Measurements from ENCODE around the gene ARHGAP12.
A peak's percentile ranks its signal among the peaks of the same experiment; 100 is the strongest.

Gene ARHGAP12

GRCh38 chr10:31808258-31809218 lies 120.1 kb downstream of the ARHGAP12 start:
- H3K27me3 ChIP-seq (ENCODE audit: insufficient read depth, low read length): no peaks in the 10 kb centered on the region
- no peaks in the 10 kb centered on the region for H3F3A ChIP-seq (ENCODE audit: insufficient read depth, low read length)
- H3K79me2 ChIP-seq (ENCODE audit: insufficient read depth, low read length): no peaks in the 10 kb centered on the region
- H3K9me2 ChIP-seq (ENCODE audit: low read depth, low read length): no peaks in the 10 kb centered on the region
- H2AFZ ChIP-seq (ENCODE audit: low read length): no peak overlapping the region
- TF ChIP-seq EZH2 (IDR thresholded peaks at IDR 0.05; ENCODE audit: borderline replicate concordance, low read length): no peak
- peak; percentile 71 for TF ChIP-seq CTCF (IDR thresholded peaks at IDR 0.05; ENCODE audit: low read length)
- no peaks in the 10 kb centered on the region for H3K4me1 ChIP-seq (ENCODE audit: insufficient read depth, low read length, severe bottlenecking)
- no peaks in the 10 kb centered on the region; the same call in 1 of the 2 replicates for H3K36me3 ChIP-seq (ENCODE audit: insufficient read depth, low read length)
- H3K27ac ChIP-seq (ENCODE audit: low read depth, low read length, poor library complexity, severe bottlenecking): no peak overlapping the region
- H3K9ac ChIP-seq (ENCODE audit: low read length): no peak overlapping the region
- no peaks in the 10 kb centered on the region for H4K20me1 ChIP-seq (ENCODE audit: insufficient read depth, low read length)
- H3K4me2 ChIP-seq (ENCODE audit: low read length): no peak overlapping the region
- no peaks in the 10 kb centered on the region for H3K9me3 ChIP-seq (ENCODE audit: low read length)
- H3K4me3 ChIP-seq (ENCODE audit: low read depth, low read length, poor library complexity, severe bottlenecking): no peak overlapping the region

- Histone ChIP-seq H3K27me3 (ENCODE audit: insufficient read depth, low read length) (no peaks in the 10 kb centered on the region), H3K27ac (ENCODE audit: low read depth, low read length, poor library complexity, severe bottlenecking) (no peak overlapping the region), H4K20me1 (ENCODE audit: insufficient read depth, low read length) (no peaks in the 10 kb centered on the region), H3K4me2 (ENCODE audit: low read length) (no peak overlapping the region), H3K4me3 (ENCODE audit: low read depth, low read length, poor library complexity, severe bottlenecking) (no peak overlapping the region), H3K36me3 (ENCODE audit: insufficient read depth, low read length) (no peaks in the 10 kb centered on the region; the same call in 1 of the 2 replicates), H3K79me2 (ENCODE audit: insufficient read depth, low read length) (no peaks in the 10 kb centered on the region), H3K9ac (ENCODE audit: low read length) (no peak overlapping the region), H3K9me2 (ENCODE audit: low read depth, low read length) (no peaks in the 10 kb centered on the region), H2AFZ (ENCODE audit: low read length) (no peak overlapping the region), H3F3A (ENCODE audit: insufficient read depth, low read length) (no peaks in the 10 kb centered on the region), H3K4me1 (ENCODE audit: insufficient read depth, low read length, severe bottlenecking) (no peaks in the 10 kb centered on the region), H3K9me3 (ENCODE audit: low read length) (no peaks in the 10 kb centered on the region)
- TF ChIP-seq EZH2 (IDR thresholded peaks at IDR 0.05; ENCODE audit: borderline replicate concordance, low read length) (no peak), CTCF (IDR thresholded peaks at IDR 0.05; ENCODE audit: low read length) (no peak)
Observed at GRCh38 chr10:31804352-31804810, 124.2 kb downstream of the ARHGAP12 start.

GRCh38 chr10:31803606-31804351 lies 124.9 kb downstream of the ARHGAP12 start:
- no peaks in the 10 kb centered on the region for H3K9me3 ChIP-seq (ENCODE audit: low read length)
- H3K9me2 ChIP-seq (ENCODE audit: low read depth, low read length): no peaks in the 10 kb centered on the region
- no peaks in the 10 kb centered on the region; the same call in 1 of the 2 replicates for H3K36me3 ChIP-seq (ENCODE audit: insufficient read depth, low read length)
- H3K79me2 ChIP-seq (ENCODE audit: insufficient read depth, low read length): no peaks in the 10 kb centered on the region
- no peaks in the 10 kb centered on the region for H3K27me3 ChIP-seq (ENCODE audit: insufficient read depth, low read length)
- H3K27ac ChIP-seq (ENCODE audit: low read depth, low read length, poor library complexity, severe bottlenecking): no peak overlapping the region
- no peak overlapping the region for H3K4me3 ChIP-seq (ENCODE audit: low read depth, low read length, poor library complexity, severe bottlenecking)
- H3F3A ChIP-seq (ENCODE audit: insufficient read depth, low read length): no peaks in the 10 kb centered on the region
- no peaks in the 10 kb centered on the region for H4K20me1 ChIP-seq (ENCODE audit: insufficient read depth, low read length)
- H2AFZ ChIP-seq (ENCODE audit: low read length): no peak overlapping the region
- H3K9ac ChIP-seq (ENCODE audit: low read length): no peak overlapping the region
- no peak for TF ChIP-seq EZH2 (IDR thresholded peaks at IDR 0.05; ENCODE audit: borderline replicate concordance, low read length)
- no peak for TF ChIP-seq CTCF (IDR thresholded peaks at IDR 0.05; ENCODE audit: low read length)
- H3K4me1 ChIP-seq (ENCODE audit: insufficient read depth, low read length, severe bottlenecking): no peaks in the 10 kb centered on the region
- H3K4me2 ChIP-seq (ENCODE audit: low read length): no peak overlapping the region
